HFFc6 (cell line): Measurements from ENCODE around the gene SLC12A2. TPM values are rescaled to one million over a fixed set of nuclear protein-coding genes. Genes with fewer than 3 reads are reported as not detected.

ENCODE experiments used
- DNase-seq: peaks from one replicate; pipeline ENCODE4 v3.0.0-alpha.2; 2018
- H3K27ac Mint-ChIP-seq: 2 replicates; pipeline ENCODE4 v1.8.0; 2020; ENCODE audit warnings: mild to moderate bottlenecking, mixed read lengths
- H3K27me3 Mint-ChIP-seq: 2 replicates; pipeline ENCODE4 v1.8.0; 2021; ENCODE audit warnings: mild to moderate bottlenecking, moderate library complexity, mixed read lengths; ENCODE audit not compliant: insufficient read depth
- H3K36me3 Mint-ChIP-seq: 2 replicates; pipeline ENCODE4 v1.8.0; 2021; ENCODE audit warnings: low read depth, mixed read lengths
- H3K4me1 Mint-ChIP-seq: 2 replicates; pipeline ENCODE4 v1.8.0; 2020; ENCODE audit warnings: low read depth, mixed read lengths
- H3K4me3 Mint-ChIP-seq: 2 replicates; pipeline ENCODE4 v1.8.0; 2020; ENCODE audit warnings: mild to moderate bottlenecking, moderate library complexity, mixed read lengths
- H3K9me3 Mint-ChIP-seq: 2 replicates; pipeline ENCODE4 v1.8.0; 2020; ENCODE audit warnings: mild to moderate bottlenecking, mixed read lengths
- total RNA-seq, 6 experiments: library from RNA; stranded (reverse); fragmentation: NEBNext Ultra II Directional; extraction: Animal tissue kit (Norgen Biotek cat#: 25700); gene quantifications; 2 replicates in 1 of 6; 3 replicates in 5 of 6; pipeline ENCODE4 v1.2.3, GENCODE V29; 2021
- TF ChIP-seq, protein P1 (sequence below): fragments of 200-600 bp; sonication (generic); IDR thresholded peaks from 2 replicates; pipeline ENCODE4 v1.5.0; 2021; ENCODE audit warnings: antibody characterized with exemption, mild to moderate bottlenecking

Gene SLC12A2
- total RNA-seq, 6 experiments from 2014 or later, result 14.8 to 17.9 (median 16.1) TPM

DNA sequence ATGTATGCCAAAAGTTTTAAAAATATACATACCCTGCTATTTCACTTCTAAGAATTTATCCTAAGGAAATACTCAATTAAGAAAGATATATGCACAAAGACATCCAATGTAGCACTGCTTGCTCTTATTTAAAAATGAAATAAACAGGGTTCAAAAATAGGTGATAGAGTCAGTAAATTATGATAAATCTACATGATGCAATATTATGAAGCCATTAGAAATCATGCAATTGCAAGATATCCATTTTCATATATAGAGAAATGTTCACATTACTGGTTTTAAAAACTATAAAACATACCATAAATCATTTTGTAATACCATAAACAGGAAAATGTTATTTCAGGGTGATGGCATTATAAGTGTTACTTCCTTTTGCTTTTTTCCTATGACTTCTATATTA is 8.6 kb upstream of the SLC12A2 start:
- TF ChIP-seq, protein P1, sequence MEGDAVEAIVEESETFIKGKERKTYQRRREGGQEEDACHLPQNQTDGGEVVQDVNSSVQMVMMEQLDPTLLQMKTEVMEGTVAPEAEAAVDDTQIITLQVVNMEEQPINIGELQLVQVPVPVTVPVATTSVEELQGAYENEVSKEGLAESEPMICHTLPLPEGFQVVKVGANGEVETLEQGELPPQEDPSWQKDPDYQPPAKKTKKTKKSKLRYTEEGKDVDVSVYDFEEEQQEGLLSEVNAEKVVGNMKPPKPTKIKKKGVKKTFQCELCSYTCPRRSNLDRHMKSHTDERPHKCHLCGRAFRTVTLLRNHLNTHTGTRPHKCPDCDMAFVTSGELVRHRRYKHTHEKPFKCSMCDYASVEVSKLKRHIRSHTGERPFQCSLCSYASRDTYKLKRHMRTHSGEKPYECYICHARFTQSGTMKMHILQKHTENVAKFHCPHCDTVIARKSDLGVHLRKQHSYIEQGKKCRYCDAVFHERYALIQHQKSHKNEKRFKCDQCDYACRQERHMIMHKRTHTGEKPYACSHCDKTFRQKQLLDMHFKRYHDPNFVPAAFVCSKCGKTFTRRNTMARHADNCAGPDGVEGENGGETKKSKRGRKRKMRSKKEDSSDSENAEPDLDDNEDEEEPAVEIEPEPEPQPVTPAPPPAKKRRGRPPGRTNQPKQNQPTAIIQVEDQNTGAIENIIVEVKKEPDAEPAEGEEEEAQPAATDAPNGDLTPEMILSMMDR, result no peak
- DNase-seq, result no peak
- Mint-ChIP-seq H3K4me3 (no peak overlapping the region), H3K9me3 (no peaks in the 10 kb centered on the region), H3K4me1 (peaks cover 14% of the 10 kb centered on the region), H3K27me3 (no peaks in the 10 kb centered on the region), H3K36me3 (peaks cover 8% of the 10 kb centered on the region; the same call in 1 of the 2 replicates), H3K27ac (no peak overlapping the region)

DNA sequence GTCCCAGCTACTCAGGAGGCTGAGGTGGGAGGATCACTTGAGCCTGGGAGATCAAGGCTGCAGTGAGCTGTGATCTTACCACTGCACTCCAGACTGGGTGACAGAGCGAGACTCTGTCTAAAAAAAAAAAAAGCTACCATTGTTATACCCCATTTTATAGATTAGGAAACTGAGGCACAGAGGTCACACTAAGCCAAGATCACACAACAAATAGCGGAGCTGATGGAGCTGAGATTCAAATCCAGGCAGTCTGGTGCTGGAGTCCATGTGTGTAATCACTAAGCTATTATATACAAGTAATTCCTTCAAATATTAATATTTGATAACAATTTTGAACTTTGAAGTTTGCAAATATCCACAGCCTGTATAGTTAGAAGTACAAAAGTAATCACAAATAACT is 6.0 kb upstream of the SLC12A2 start:
- H3K9me3 Mint-ChIP-seq, result no peaks in the 10 kb centered on the region
- TF ChIP-seq, protein P1, result no peak
- DNase-seq, result no peak
- H3K27me3 Mint-ChIP-seq, result no peaks in the 10 kb centered on the region
- no peak overlapping the region for H3K4me3 Mint-ChIP-seq
- no peak overlapping the region for H3K27ac Mint-ChIP-seq
- peaks cover 35% of the 10 kb centered on the region for H3K4me1 Mint-ChIP-seq
- H3K36me3 Mint-ChIP-seq, result peaks cover 14% of the 10 kb centered on the region

DNA sequence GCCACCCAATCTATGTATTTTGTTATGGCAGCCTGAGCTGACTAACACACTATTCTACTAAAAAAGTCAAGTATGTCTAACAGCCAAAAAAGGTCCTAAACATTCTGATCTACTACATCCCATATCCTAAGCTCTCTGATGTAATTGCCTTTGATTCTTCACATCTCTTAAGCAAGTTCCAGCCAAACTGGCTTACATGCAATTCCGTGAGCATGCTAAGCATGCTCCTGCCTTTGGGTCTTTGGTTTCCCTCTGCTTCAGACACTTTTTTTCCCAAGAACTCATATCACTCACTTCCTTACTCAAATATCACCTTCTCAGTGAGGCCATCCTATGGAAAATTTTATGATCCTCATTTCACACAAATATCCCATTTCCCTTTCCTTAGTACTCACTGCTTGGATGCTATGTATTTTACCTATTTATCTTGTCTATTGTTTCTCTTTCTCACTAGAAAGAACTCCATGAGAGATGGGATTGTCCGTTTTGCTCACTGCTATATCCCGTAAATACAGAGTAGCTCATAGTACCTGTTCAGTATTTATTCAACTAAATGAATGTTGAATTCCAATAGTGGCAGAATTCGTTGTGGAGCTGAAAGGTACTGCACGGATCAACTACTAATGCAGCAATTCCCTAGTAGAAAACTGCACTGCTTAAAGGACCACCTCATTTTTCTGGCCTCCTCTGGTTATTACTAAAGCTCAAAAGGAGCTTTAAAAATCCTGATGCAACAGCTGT is 2.3 kb upstream of the SLC12A2 start:
- H3K27ac Mint-ChIP-seq, result peak overlapping the region; percentile 85
- peaks cover 7% of the 10 kb centered on the region for H3K36me3 Mint-ChIP-seq
- peaks cover 49% of the 10 kb centered on the region for H3K4me1 Mint-ChIP-seq
- H3K4me3 Mint-ChIP-seq, result peak overlapping the region; percentile 89
- DNase-seq, result peak; percentile 28
- H3K9me3 Mint-ChIP-seq, result no peaks in the 10 kb centered on the region
- no peaks in the 10 kb centered on the region for H3K27me3 Mint-ChIP-seq
- TF ChIP-seq, protein P1, result peak; percentile 65

DNA sequence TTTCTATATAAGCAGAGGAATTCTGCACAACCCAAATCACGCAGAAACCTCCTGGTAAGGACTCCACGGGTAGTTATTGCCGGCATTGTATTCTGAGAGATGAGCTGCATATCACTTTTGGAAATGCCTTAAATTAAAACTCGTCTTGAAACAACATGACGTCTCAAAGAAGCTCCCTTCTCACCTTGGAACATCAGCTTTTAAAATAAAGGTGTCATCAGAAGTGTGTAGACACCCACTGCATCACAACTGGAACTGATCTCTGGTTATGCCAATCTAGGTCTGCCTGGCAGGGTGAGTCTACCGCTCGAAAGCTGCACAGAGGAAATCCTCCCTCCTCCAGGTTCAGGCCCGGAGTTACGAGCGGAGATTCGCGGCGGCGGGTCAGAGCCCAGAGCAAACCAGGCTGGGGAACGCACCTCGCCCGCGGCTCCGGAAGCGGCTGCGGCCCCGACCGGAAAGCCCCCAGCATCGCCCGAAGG is 974 bp upstream of the SLC12A2 start:
- no peak for DNase-seq
- peak overlapping the region; percentile 85 for H3K27ac Mint-ChIP-seq
- H3K9me3 Mint-ChIP-seq, result no peaks in the 10 kb centered on the region
- H3K4me1 Mint-ChIP-seq, result peaks cover 49% of the 10 kb centered on the region
- TF ChIP-seq, protein P1, result no peak
- peaks cover 7% of the 10 kb centered on the region for H3K36me3 Mint-ChIP-seq
- peak overlapping the region; percentile 89 for H3K4me3 Mint-ChIP-seq
- no peaks in the 10 kb centered on the region for H3K27me3 Mint-ChIP-seq

DNA sequence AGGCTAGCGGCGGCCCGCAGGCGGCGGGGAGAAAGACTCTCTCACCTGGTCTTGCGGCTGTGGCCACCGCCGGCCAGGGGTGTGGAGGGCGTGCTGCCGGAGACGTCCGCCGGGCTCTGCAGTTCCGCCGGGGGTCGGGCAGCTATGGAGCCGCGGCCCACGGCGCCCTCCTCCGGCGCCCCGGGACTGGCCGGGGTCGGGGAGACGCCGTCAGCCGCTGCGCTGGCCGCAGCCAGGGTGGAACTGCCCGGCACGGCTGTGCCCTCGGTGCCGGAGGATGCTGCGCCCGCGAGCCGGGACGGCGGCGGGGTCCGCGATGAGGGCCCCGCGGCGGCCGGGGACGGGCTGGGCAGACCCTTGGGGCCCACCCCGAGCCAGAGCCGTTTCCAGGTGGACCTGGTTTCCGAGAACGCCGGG is 253 bp downstream of the SLC12A2 start:
- Mint-ChIP-seq H3K9me3 (no peaks in the 10 kb centered on the region), H3K27ac (no peak overlapping the region), H3K4me1 (peaks cover 44% of the 10 kb centered on the region), H3K36me3 (peaks cover 7% of the 10 kb centered on the region), H3K4me3 (no peak overlapping the region), H3K27me3 (no peaks in the 10 kb centered on the region)
- TF ChIP-seq, protein P1, result peak; percentile 68
- DNase-seq, result no peak
